SK-N-SH treated with all-trans-retinoic acid at 6 μM for 48 hours (cell line): Measurements from ENCODE around the gene PLCB2.

Experiments
- ISL1 ChIP-seq: fragments of 250-450 bp; sonication (Bioruptor Pico); IDR thresholded peaks from 2 replicates; pipeline ENCODE4 v2.1.2; 2022; ENCODE audit warnings: mild to moderate bottlenecking, moderate library complexity
- PATZ1 ChIP-seq: fragments of 250-450 bp; sonication (Bioruptor Pico); IDR thresholded peaks from 2 replicates; pipeline ENCODE4 v1.8.0; 2020; ENCODE audit warnings: mild to moderate bottlenecking, moderate library complexity, borderline replicate concordance
- RARB ChIP-seq: fragments of 250-450 bp; sonication (Bioruptor Pico); IDR thresholded peaks from 2 replicates; pipeline ENCODE4 v1.8.0; 2021; ENCODE audit warnings: mild to moderate bottlenecking, moderate library complexity
- TOX ChIP-seq: fragments of 250-450 bp; sonication (Bioruptor Pico); IDR thresholded peaks from 2 replicates; pipeline ENCODE4 v1.8.0; 2021; ENCODE audit warnings: mild to moderate bottlenecking, moderate library complexity, borderline replicate concordance
- ZFP3 ChIP-seq: fragments of 250-450 bp; sonication (Bioruptor Pico); IDR thresholded peaks from 2 replicates; pipeline ENCODE4 v1.5.0; 2020; ENCODE audit warnings: mild to moderate bottlenecking, moderate library complexity
- TF ChIP-seq, protein P1 (sequence below): fragments of 250-450 bp; sonication (Bioruptor Pico); IDR thresholded peaks from 2 replicates; pipeline ENCODE4 v1.5.1; 2020; ENCODE audit warnings: low read depth, mild to moderate bottlenecking, moderate library complexity

DNA sequence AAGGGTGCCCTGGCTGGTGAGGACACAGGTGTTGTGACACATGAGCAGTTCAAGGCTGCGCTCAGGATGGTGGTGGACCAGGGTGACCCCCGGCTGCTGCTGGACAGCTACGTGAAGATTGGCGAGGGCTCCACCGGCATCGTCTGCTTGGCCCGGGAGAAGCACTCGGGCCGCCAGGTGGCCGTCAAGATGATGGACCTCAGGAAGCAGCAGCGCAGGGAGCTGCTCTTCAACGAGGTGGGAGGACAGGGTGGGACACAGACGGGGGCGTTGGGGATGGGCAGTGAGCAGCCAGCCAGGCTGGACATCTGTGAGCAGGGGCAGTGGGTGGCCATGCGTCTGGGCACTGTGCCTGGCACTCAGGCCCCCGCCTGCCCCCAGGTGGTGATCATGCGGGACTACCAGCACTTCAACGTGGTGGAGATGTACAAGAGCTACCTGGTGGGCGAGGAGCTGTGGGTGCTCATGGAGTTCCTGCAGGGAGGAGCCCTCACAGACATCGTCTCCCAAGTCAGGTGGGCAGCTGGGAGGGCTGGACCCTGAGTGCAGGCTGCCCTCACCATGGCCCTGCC is 35.2 kb downstream of the PLCB2 start:
- TF ChIP-seq, protein P1, sequence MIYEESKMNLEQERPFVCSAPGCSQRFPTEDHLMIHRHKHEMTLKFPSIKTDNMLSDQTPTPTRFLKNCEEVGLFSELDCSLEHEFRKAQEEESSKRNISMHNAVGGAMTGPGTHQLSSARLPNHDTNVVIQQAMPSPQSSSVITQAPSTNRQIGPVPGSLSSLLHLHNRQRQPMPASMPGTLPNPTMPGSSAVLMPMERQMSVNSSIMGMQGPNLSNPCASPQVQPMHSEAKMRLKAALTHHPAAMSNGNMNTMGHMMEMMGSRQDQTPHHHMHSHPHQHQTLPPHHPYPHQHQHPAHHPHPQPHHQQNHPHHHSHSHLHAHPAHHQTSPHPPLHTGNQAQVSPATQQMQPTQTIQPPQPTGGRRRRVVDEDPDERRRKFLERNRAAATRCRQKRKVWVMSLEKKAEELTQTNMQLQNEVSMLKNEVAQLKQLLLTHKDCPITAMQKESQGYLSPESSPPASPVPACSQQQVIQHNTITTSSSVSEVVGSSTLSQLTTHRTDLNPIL (CRISPR knock-in tag): no peak
- TF ChIP-seq ISL1: no peak
- no peak for TF ChIP-seq PATZ1 (CRISPR knock-in tag)
- TF ChIP-seq RARB (CRISPR knock-in tag): no peak
- TF ChIP-seq TOX (CRISPR knock-in tag): no peak
- no peak for TF ChIP-seq ZFP3 (CRISPR knock-in tag)
